KMS-11 (cell line): ENCODE data around the gene NUDT12.

Experiments
- H2AFZ ChIP-seq: fragments of 200-600 bp; sonication (generic); 2 replicates; pipeline ENCODE4 v1.6.1; 2016; ENCODE audit warnings: antibody characterized with exemption, mixed run types, low read depth
- H3K27ac ChIP-seq: fragments of 200-600 bp; sonication (generic); 2 replicates; pipeline ENCODE4 v1.6.1; 2016; ENCODE audit warnings: mild to moderate bottlenecking, mixed run types
- H3K27me3 ChIP-seq: fragments of 200-600 bp; sonication (generic); 2 replicates; pipeline ENCODE4 v1.6.1; 2017; ENCODE audit warnings: mild to moderate bottlenecking, low read depth, mixed run types, moderate library complexity; ENCODE audit not compliant: insufficient read depth
- H3K36me3 ChIP-seq: fragments of 200-600 bp; sonication (generic); 2 replicates; pipeline ENCODE4 v1.6.1; 2017; ENCODE audit warnings: mild to moderate bottlenecking, mixed run types; ENCODE audit not compliant: insufficient read depth
- H3K4me1 ChIP-seq: fragments of 200-600 bp; sonication (generic); 2 replicates; pipeline ENCODE4 v1.6.1; 2016; ENCODE audit warnings: mild to moderate bottlenecking, low read depth, mixed run types; ENCODE audit not compliant: poor library complexity, severe bottlenecking
- H3K4me2 ChIP-seq: fragments of 200-600 bp; sonication (generic); 2 replicates; pipeline ENCODE4 v1.7.0; 2016; ENCODE audit warnings: mild to moderate bottlenecking, mixed run types
- H3K4me3 ChIP-seq: fragments of 200-600 bp; sonication (generic); IDR thresholded peaks from 2 replicates; pipeline ENCODE4 v1.6.1; 2017; ENCODE audit warnings: low read depth, low read length, mixed read lengths; ENCODE audit not compliant: insufficient read depth
- H3K79me2 ChIP-seq: fragments of 200-600 bp; sonication (generic); 2 replicates; pipeline ENCODE4 v1.6.1; 2016; ENCODE audit warnings: low read depth, mixed run types; ENCODE audit not compliant: insufficient read depth
- H3K9ac ChIP-seq: fragments of 200-600 bp; sonication (generic); 2 replicates; pipeline ENCODE4 v1.6.1; 2016; ENCODE audit warnings: mild to moderate bottlenecking, mixed run types
- H4K20me1 ChIP-seq: fragments of 200-600 bp; sonication (generic); 2 replicates; pipeline ENCODE4 v1.6.1; 2016; ENCODE audit warnings: mild to moderate bottlenecking, mixed run types; ENCODE audit not compliant: insufficient read depth
- CTCF ChIP-seq: fragments of 200-600 bp; sonication (generic); conservative IDR thresholded peaks from 2 replicates; pipeline ENCODE4 v1.6.1; 2017; ENCODE audit warnings: low read depth, mild to moderate bottlenecking, antibody characterized with exemption, low read length, moderate library complexity, mixed read lengths

Gene NUDT12

GRCh38 chr5:103502662-103503061 lies 59.9 kb downstream of the NUDT12 start:
- Histone ChIP-seq H3K27ac (no peak overlapping the region), H2AFZ (no peak overlapping the region), H3K79me2 (no peaks in the 10 kb centered on the region), H3K4me1 (no peaks in the 10 kb centered on the region), H3K4me3 (no peak overlapping the region), H3K36me3 (no peaks in the 10 kb centered on the region), H4K20me1 (no peaks in the 10 kb centered on the region), H3K9ac (no peak overlapping the region), H3K4me2 (no peak overlapping the region), H3K27me3 (no peaks in the 10 kb centered on the region)
- no peak for TF ChIP-seq CTCF
